Measurements from ENCODE around the gene DLG2.
"Not testable (repeated sequence)": the region's sequence is repeated elsewhere in the genome, so short reads cannot be mapped to it uniquely, and the experiment has no call there.

Gene DLG2

GRCh38 chr11:83793310-83793709, 1833.8 kb downstream of the DLG2 start:
- no peak for DNase-seq

GRCh38 chr11:83791557-83791956, 1835.6 kb downstream of the DLG2 start:
- DNase-seq: no peak

GRCh38 chr11:83785942-83786341, 1841.2 kb downstream of the DLG2 start:
- DNase-seq: no peak

GRCh38 chr11:83784419-83784818, 1842.7 kb downstream of the DLG2 start:
- DNase-seq: no peak

- no peak for DNase-seq
These were observed 1844.8 kb downstream of the DLG2 start for GRCh38 chr11:83782329-83782728.

- no peak for DNase-seq
These were observed 1847.3 kb downstream of the DLG2 start for GRCh38 chr11:83779876-83780275.

GRCh38 chr11:83778596-83778995, 1848.5 kb downstream of the DLG2 start:
- DNase-seq: no peak

- DNase-seq: no peak
These were observed 1852.9 kb downstream of the DLG2 start for GRCh38 chr11:83773950-83774880.

GRCh38 chr11:83768489-83768888, 1858.7 kb downstream of the DLG2 start:
- DNase-seq: no peak

GRCh38 chr11:83766932-83767331, 1860.2 kb downstream of the DLG2 start:
- DNase-seq: no peak

GRCh38 chr11:83764643-83765042, 1862.5 kb downstream of the DLG2 start:
- no peak for DNase-seq

- no peak for DNase-seq
These were observed 1866.2 kb downstream of the DLG2 start for GRCh38 chr11:83760932-83761331.

GRCh38 chr11:83759148-83759547, 1868.0 kb downstream of the DLG2 start:
- DNase-seq: no peak

- no peak for DNase-seq
These were observed 1876.1 kb downstream of the DLG2 start for GRCh38 chr11:83751041-83751440.

GRCh38 chr11:83746921-83747585, 1880.1 kb downstream of the DLG2 start:
- no peak for DNase-seq

- DNase-seq: no peak
These were observed 1882.4 kb downstream of the DLG2 start for GRCh38 chr11:83744620-83745192.

GRCh38 chr11:83736684-83737083, 1890.5 kb downstream of the DLG2 start:
- DNase-seq: no peak

- no peak for DNase-seq
These were observed 1893.0 kb downstream of the DLG2 start for GRCh38 chr11:83734120-83734519.

GRCh38 chr11:83731288-83731687, 1895.9 kb downstream of the DLG2 start:
- DNase-seq: not testable (repeated sequence)

- DNase-seq: no peak
These were observed 1898.9 kb downstream of the DLG2 start for GRCh38 chr11:83728281-83728680.

- no peak for DNase-seq
These were observed 1899.9 kb downstream of the DLG2 start for GRCh38 chr11:83727251-83727650.

- DNase-seq: no peak
These were observed 1900.8 kb downstream of the DLG2 start for GRCh38 chr11:83726316-83726715.

GRCh38 chr11:83725728-83726127, 1901.4 kb downstream of the DLG2 start:
- DNase-seq: no peak

GRCh38 chr11:83725269-83725560, 1901.9 kb downstream of the DLG2 start:
- DNase-seq: no peak

Measured in CD4-positive, alpha-beta T cell treated with Interferon alpha-2 for 1 hour (primary cell).